HFFc6 (cell line): ENCODE results near the gene DAD1. TPM values are rescaled to one million over a fixed set of nuclear protein-coding genes. Genes with fewer than 3 reads are reported as not detected.
"Not testable (repeated sequence)": the region's sequence is repeated elsewhere in the genome, so short reads cannot be mapped to it uniquely, and the experiment has no call there.

ENCODE experiments used
- DNase-seq: peaks from one replicate; pipeline ENCODE4 v3.0.0-alpha.2; 2018
- H3K27ac Mint-ChIP-seq: 2 replicates; pipeline ENCODE4 v1.8.0; 2020; ENCODE audit warnings: mild to moderate bottlenecking, mixed read lengths
- H3K27me3 Mint-ChIP-seq: 2 replicates; pipeline ENCODE4 v1.8.0; 2021; ENCODE audit warnings: mild to moderate bottlenecking, moderate library complexity, mixed read lengths; ENCODE audit not compliant: insufficient read depth
- H3K36me3 Mint-ChIP-seq: 2 replicates; pipeline ENCODE4 v1.8.0; 2021; ENCODE audit warnings: low read depth, mixed read lengths
- H3K4me1 Mint-ChIP-seq: 2 replicates; pipeline ENCODE4 v1.8.0; 2020; ENCODE audit warnings: low read depth, mixed read lengths
- H3K4me3 Mint-ChIP-seq: 2 replicates; pipeline ENCODE4 v1.8.0; 2020; ENCODE audit warnings: mild to moderate bottlenecking, moderate library complexity, mixed read lengths
- H3K9me3 Mint-ChIP-seq: 2 replicates; pipeline ENCODE4 v1.8.0; 2020; ENCODE audit warnings: mild to moderate bottlenecking, mixed read lengths
- CTCF ChIP-seq: fragments of 200-600 bp; sonication (generic); IDR thresholded peaks from 2 replicates; pipeline ENCODE4 v1.5.0; 2021; ENCODE audit warnings: antibody characterized with exemption, mild to moderate bottlenecking
- total RNA-seq, 6 experiments: library from RNA; stranded (reverse); fragmentation: NEBNext Ultra II Directional; extraction: Animal tissue kit (Norgen Biotek cat#: 25700); gene quantifications; 2 replicates in 1 of 6; 3 replicates in 5 of 6; pipeline ENCODE4 v1.2.3, GENCODE V29; 2021

The DAD1 gene
- total RNA-seq, 6 experiments from 2014 or later: 292 to 311 (median 302) TPM

GRCh38 chr14:22594156-22594716 is 5.2 kb upstream of the DAD1 start:
- Mint-ChIP-seq H3K4me1 (peaks cover 27% of the 10 kb centered on the region), H3K27ac (no peak overlapping the region), H3K9me3 (no peaks in the 10 kb centered on the region), H3K4me3 (no peak overlapping the region), H3K27me3 (no peaks in the 10 kb centered on the region; the same call in none of the 2 replicates), H3K36me3 (0 out of 2 replicates have a peak, but pooled peaks cover 4% of the 10 kb centered on the region)
- TF ChIP-seq CTCF: no peak
- no peak for DNase-seq

GRCh38 chr14:22593601-22594000 is 4.6 kb upstream of the DAD1 start:
- Mint-ChIP-seq H3K27me3 (no peaks in the 10 kb centered on the region; the same call in none of the 2 replicates), H3K9me3 (no peaks in the 10 kb centered on the region), H3K4me1 (peaks cover 22% of the 10 kb centered on the region), H3K27ac (no peak overlapping the region), H3K36me3 (peaks cover 4% of the 10 kb centered on the region), H3K4me3 (no peak overlapping the region)
- DNase-seq: no peak
- no peak for TF ChIP-seq CTCF

- TF ChIP-seq CTCF: no peak
- Mint-ChIP-seq H3K27me3 (no peaks in the 10 kb centered on the region; the same call in none of the 2 replicates), H3K36me3 (peaks cover 9% of the 10 kb centered on the region), H3K4me3 (no peak overlapping the region), H3K27ac (no peak overlapping the region), H3K4me1 (peaks cover 23% of the 10 kb centered on the region), H3K9me3 (no peaks in the 10 kb centered on the region)
- no peak for DNase-seq
Measured at GRCh38 chr14:22593189-22593588, 4.2 kb upstream of the DAD1 start.

GRCh38 chr14:22588526-22589095 is 413 bp downstream of the DAD1 start:
- Mint-ChIP-seq H3K27ac (peak overlapping the region; percentile 100), H3K4me3 (peak overlapping the region; percentile 96), H3K36me3 (peaks cover 30% of the 10 kb centered on the region), H3K9me3 (no peaks in the 10 kb centered on the region), H3K4me1 (peaks cover 47% of the 10 kb centered on the region), H3K27me3 (no peaks in the 10 kb centered on the region)
- TF ChIP-seq CTCF: no peak
- no peak for DNase-seq

- H3K9me3 Mint-ChIP-seq, H3K27me3 Mint-ChIP-seq, DNase-seq: not testable (repeated sequence)
- Mint-ChIP-seq H3K4me3 (peak overlapping the region; percentile 96), H3K36me3 (peaks cover 30% of the 10 kb centered on the region), H3K4me1 (peaks cover 54% of the 10 kb centered on the region), H3K27ac (peak overlapping the region; percentile 100)
Measured at GRCh38 chr14:22587677-22588422, 1.2 kb downstream of the DAD1 start.

GRCh38 chr14:22587247-22587646 is 1.8 kb downstream of the DAD1 start:
- peak overlapping the region; percentile 96 for H3K4me3 Mint-ChIP-seq
- H3K27ac Mint-ChIP-seq: peak overlapping the region; percentile 27; the same call in 1 of the 2 replicates
- no peak for TF ChIP-seq CTCF
- H3K27me3 Mint-ChIP-seq: no peaks in the 10 kb centered on the region
- peaks cover 56% of the 10 kb centered on the region for H3K4me1 Mint-ChIP-seq
- H3K36me3 Mint-ChIP-seq: peaks cover 30% of the 10 kb centered on the region
- H3K9me3 Mint-ChIP-seq: no peaks in the 10 kb centered on the region
- no peak for DNase-seq
